ENCODE data around the gene WWOX. TPM values are rescaled to one million over a fixed set of nuclear protein-coding genes. Genes with fewer than 3 reads are reported as not detected.

Gene WWOX
- total and polyA plus RNA-seq, 2 of the 8 experiments (the other 6 are each of a cell fraction or from before 2014, with no cell fraction given), result 5.4 to 16.7 TPM

GRCh38 chr16:78294538-78295225 is 195.2 kb downstream of the WWOX start:
- Histone ChIP-seq H4K5ac (ENCODE audit: insufficient read length, low read depth, low read length) (no peak overlapping the region), H3K4me3 (ENCODE audit: extremely low read depth in 1 of 4, insufficient read depth in 2 of 4, low read depth in 3 of 4, low read length in 4 of 4) (no peak overlapping the region), H3K9me3 (ENCODE audit: insufficient read depth in 2 of 2, low read depth in 1 of 2, low read length in 1 of 2) (no peaks in the 10 kb centered on the region), H2BK120ac (replicated peaks; ENCODE audit: low read depth, low read length) (no peak overlapping the region), H2AFZ (ENCODE audit: low read length) (no peak overlapping the region), H2BK12ac (ENCODE audit: low read depth, low read length) (no peak overlapping the region), H2BK15ac (ENCODE audit: low read length) (no peak overlapping the region), H3K23me2 (ENCODE audit: low read depth, low read length) (no peaks in the 10 kb centered on the region), H3K79me1 (ENCODE audit: low read depth, low read length) (0 out of 2 replicates have a peak, but pooled peaks cover 2% of the 10 kb centered on the region), H3K4me1 (replicated peaks in 1 of 4; ENCODE audit: control insufficient read depth in 3 of 4, insufficient read depth in 4 of 4, low read length in 3 of 4) (peaks cover 0 to 4% (median 2%) of the 10 kb centered on the region in 4 experiments; a peak in 3 of 7 replicates), H3K18ac (ENCODE audit: extremely low read depth, low read length) (no peak overlapping the region), H2BK5ac (ENCODE audit: low read depth, low read length) (no peak overlapping the region), H3K9ac (replicated peaks in 1 of 4; ENCODE audit: extremely low read depth in 1 of 4, low read depth in 3 of 4, low read length in 3 of 4) (no peak overlapping the region), H4K8ac (ENCODE audit: extremely low read depth, insufficient read depth, low read length) (no peak overlapping the region), H3K27ac (ENCODE audit: low read depth, low read length) (no peak overlapping the region), H3K14ac (ENCODE audit: insufficient read length) (no peak overlapping the region), H3K4me2 (ENCODE audit: insufficient read depth in 1 of 2, low read depth in 2 of 2, low read length in 2 of 2) (no peak overlapping the region), H3K56ac (replicated peaks; ENCODE audit: insufficient read length, low read depth, low read length) (no peak overlapping the region), H3K36me3 (ENCODE audit: control insufficient read depth in 2 of 4, insufficient read depth in 4 of 4, low read length in 3 of 4) (no peaks in the 10 kb centered on the region; a peak in 1 of 8 replicates), H4K20me1 (replicated peaks in 1 of 2; ENCODE audit: control insufficient read depth in 1 of 2, insufficient read depth in 2 of 2, low read length in 2 of 2) (no peaks in the 10 kb centered on the region), H2AK5ac (ENCODE audit: low read depth, low read length) (no peak overlapping the region), H3K4ac (replicated peaks; ENCODE audit: insufficient read length, low read depth, low read length) (no peak overlapping the region), H3K27me3 (replicated peaks in 1 of 4; ENCODE audit: control insufficient read depth in 3 of 4, extremely low read depth in 1 of 4, insufficient read depth in 3 of 4, low read length in 3 of 4) (no peaks in the 10 kb centered on the region), H4K91ac (replicated peaks; ENCODE audit: insufficient read length, low read length) (no peak overlapping the region), H2BK20ac (ENCODE audit: low read length) (no peak overlapping the region), H3K79me2 (ENCODE audit: control insufficient read depth in 1 of 2, insufficient read depth in 2 of 2, low read length in 2 of 2) (no peaks in the 10 kb centered on the region), H3K23ac (ENCODE audit: insufficient read length) (no peak overlapping the region)
- no peak for DNase-seq (ENCODE audit: low read depth in 1 of 2, low spot score in 2 of 2)
- 94% methylated on average over 4 of the region's 4 CpGs; no CpG with 5 or more reads in 1 of the 2 experiments for WGBS, 2 experiments (ENCODE audit: extremely low coverage in 1 of 2, insufficient coverage in 1 of 2, insufficient read length in 1 of 2, insufficient replicate concordance in 2 of 2, low coverage in 1 of 2, low lambda C conversion rate in 2 of 2, missing lambda C conversion rate in 1 of 2)
- ChIA-PET CTCF (ENCODE audit: partially characterized antibody) (no interaction called here), POLR2A (ENCODE audit: partially characterized antibody) (no interaction called here)
- no peak for FAIRE-seq
- TF ChIP-seq YY1 (IDR thresholded peaks at IDR 0.05; ENCODE audit: low read depth, low read length), result no peak
- no peak for TF ChIP-seq POU5F1 (IDR thresholded peaks at IDR 0.05; ENCODE audit: low read depth, low read length)
- TF ChIP-seq NRF1 (IDR thresholded peaks at IDR 0.05; ENCODE audit: low read depth, low read length), result no peak
- no peak for TF ChIP-seq BACH1 (IDR thresholded peaks at IDR 0.05; ENCODE audit: low read length)
- TF ChIP-seq TEAD4 (IDR thresholded peaks at IDR 0.05; ENCODE audit: low read depth, low read length), result no peak
- TF ChIP-seq SUZ12 (IDR thresholded peaks at IDR 0.05; ENCODE audit: low read length), result no peak
- TF ChIP-seq KDM1A (IDR thresholded peaks at IDR 0.05; ENCODE audit: borderline replicate concordance, low read length), result no peak
- TF ChIP-seq SRF (IDR thresholded peaks at IDR 0.05; ENCODE audit: low read depth, low read length), result no peak
- TF ChIP-seq, protein P1, sequence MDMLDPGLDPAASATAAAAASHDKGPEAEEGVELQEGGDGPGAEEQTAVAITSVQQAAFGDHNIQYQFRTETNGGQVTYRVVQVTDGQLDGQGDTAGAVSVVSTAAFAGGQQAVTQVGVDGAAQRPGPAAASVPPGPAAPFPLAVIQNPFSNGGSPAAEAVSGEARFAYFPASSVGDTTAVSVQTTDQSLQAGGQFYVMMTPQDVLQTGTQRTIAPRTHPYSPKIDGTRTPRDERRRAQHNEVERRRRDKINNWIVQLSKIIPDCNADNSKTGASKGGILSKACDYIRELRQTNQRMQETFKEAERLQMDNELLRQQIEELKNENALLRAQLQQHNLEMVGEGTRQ (IDR thresholded peaks at IDR 0.05; ENCODE audit: low read length), result no peak
- TF ChIP-seq POLR2A (IDR thresholded peaks at IDR 0.05; ENCODE audit: control extremely low read depth in 1 of 2, low read depth in 2 of 2, low read length in 2 of 2), result no peak
- no peak for TF ChIP-seq RAD21 (IDR thresholded peaks at IDR 0.05 in 1 of 2, conservative IDR thresholded peaks at IDR 0.05 in 1 of 2; ENCODE audit: low read depth in 2 of 2, low read length in 2 of 2)
- no peak for TF ChIP-seq ATF3 (IDR thresholded peaks at IDR 0.05; ENCODE audit: insufficient read depth, low read depth, low read length)

Data from H1 (cell line).